GM19240 (cell line): ENCODE measurements around the gene PFKFB4.
"Not testable (repeated sequence)": the region's sequence is repeated elsewhere in the genome, so short reads cannot be mapped to it uniquely, and the experiment has no call there.

Experiments used
- DNase-seq: peaks from one replicate; pipeline ENCODE4 v3.0.0; 2011; ENCODE audit warnings: low spot score; ENCODE audit not compliant: insufficient read length

The PFKFB4 gene

DNA sequence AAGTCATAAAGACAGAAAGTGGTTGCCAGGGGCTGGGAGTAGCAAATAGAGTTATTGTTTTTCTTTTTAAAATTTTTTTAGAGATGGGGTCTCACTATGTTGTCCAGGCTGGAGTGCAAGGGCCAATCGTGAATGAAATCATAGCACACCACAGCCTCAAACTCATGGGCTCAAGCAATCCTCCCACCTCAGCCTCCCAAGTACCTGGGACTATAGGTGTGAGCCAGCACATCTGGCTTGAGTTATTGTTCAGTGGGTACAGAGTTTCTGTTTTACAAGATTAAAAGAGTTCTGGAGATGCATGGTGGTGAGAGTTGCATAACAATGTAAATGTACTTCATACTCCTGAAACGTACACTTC is 23.6 kb downstream of the PFKFB4 start:
- no peak for DNase-seq

DNA sequence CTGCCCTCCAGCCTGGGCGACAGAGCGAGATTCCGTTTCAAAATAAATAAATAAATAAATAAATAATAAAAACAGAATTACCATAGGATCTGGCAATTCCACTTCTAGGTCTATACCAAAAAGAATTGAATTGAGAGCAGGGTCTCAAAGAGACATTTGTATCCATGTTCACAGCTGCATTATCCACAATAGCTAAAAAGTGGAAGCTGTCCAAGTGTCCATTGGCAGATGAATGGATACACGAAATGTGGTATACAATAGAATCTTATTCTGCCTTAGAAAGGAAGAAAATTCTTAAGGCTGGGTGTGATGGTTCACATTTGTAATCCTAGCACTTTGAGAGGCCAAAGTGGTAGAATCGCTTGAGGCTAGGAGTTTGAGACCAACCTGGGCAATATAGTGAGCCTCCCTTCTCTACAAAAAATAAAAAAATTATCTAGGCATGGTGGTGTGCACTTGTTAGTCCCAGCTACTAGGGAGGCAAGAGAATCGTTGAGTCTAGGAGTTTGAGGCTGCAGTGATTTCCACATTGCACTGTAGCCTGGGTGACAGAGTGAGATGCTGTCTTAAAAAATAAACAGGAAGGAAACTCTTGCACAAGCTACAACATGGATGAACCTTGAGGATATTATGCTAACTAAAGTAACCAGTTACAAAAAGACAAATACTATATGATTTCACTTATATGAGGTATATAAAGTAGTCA is 24.2 kb downstream of the PFKFB4 start:
- no peak for DNase-seq

DNA sequence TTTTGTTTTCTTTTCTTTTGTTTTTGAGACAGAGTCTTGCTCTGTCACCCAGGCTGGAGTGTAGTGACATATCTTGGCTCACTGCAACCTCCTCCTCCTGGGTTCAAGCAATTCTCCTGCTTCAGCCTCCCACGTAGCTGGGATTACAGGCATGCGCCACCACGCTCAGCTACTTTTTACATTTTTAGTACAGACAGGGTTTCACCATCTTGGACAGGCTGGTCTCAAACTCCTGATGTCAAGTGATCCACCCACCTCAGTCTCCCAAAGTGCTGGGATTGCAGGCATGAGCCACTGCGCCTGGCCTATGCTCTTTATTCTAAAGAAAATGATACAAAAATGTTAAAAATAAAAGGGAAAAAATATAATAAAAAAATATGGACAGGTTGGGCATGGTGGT is 25.9 kb downstream of the PFKFB4 start:
- not testable (repeated sequence) for DNase-seq

DNA sequence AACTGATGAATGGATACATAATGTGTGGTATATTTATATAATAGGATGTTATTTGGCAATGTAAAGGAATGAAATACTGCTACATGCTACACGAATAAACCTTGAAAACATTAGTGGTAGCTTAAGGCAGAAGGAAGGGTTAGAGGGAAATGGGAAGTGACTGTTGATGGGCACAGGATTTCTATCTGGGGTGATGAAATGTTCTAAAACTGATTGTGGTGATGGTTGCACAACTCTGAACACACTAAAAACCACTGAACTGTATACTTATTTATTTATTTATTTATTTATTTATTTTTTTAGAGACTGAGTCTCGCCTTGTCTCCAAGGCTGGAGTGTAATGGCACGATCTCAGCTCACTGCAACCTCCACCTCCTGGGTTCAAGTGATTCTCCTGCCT is 27.8 kb downstream of the PFKFB4 start:
- no peak for DNase-seq

DNA sequence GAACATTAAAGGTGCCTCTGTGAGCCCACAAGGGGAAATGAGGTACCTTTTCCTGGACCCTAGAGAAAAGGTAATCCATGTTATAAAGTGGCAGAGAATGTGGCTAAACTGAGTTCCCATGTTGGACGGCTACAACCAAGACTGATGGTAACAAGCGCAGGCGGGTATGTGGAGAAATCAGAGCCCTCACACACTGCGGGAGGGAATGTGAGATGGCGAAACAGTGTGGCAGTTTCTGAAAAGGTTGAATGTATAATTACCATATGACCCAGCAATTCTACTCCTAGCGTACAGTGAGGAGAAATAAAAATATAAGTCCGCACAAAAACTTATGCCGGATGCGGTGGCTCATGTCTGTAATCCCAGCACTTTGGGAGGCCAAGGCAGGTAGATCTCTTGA is 28.6 kb downstream of the PFKFB4 start:
- DNase-seq: no peak

DNA sequence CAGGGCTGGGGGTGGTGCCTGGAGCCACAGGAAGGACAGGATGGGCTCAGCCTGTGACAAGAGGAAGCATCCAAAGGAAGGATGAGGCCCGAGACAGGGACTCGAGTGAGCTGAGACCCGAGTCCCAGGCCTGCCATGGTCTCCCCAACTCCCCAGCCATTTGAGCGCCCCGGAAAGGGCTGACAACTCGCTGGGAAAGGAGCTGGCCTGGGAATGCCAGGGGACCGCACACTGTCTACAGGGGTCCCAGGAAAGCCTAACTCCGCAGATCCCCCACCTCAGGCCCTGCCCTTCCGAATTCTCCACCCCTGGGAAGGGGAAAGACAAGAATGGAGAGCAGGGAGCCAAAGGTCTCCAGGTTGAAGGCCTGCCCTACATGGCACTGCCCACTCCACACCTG is 31.6 kb downstream of the PFKFB4 start:
- no peak for DNase-seq

DNA sequence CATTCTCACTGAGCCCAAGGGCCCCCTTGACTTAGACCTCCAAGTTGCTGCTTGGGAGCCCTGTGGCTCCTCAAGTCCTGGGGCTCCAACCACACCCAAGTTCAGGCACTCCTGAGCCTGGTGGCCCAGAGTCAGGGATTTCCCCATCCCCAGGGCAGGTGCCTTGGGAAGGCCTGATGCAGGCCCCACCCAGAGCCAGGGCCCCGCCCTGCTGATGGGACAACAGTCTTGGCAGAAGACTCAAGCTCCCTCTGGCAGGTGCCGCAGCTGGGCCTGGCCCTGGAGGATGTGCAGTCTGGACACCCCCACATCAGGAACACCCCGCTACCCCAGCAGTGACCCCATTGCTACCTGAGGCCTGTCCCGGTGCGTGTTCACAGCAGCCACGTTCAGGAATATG is 35.0 kb downstream of the PFKFB4 start:
- DNase-seq: no peak

DNA sequence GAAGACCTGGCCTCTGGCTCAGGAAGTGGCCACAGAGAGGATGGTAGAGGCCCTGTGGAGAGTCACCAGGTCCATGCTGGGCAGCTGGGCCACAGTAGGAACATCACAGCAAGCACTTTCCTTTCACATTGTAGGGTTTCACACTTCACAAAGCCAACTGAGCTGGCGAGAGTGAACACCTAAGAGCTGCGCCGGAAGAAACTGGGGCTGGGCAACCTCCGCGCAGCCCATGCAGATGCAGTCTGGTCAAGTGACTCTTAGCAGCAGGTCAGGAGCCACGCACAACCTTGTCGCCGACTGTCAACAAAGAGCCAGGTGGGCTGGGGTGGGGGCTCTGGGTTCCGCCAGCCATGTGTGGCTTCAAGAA is 37.3 kb downstream of the PFKFB4 start:
- no peak for DNase-seq

DNA sequence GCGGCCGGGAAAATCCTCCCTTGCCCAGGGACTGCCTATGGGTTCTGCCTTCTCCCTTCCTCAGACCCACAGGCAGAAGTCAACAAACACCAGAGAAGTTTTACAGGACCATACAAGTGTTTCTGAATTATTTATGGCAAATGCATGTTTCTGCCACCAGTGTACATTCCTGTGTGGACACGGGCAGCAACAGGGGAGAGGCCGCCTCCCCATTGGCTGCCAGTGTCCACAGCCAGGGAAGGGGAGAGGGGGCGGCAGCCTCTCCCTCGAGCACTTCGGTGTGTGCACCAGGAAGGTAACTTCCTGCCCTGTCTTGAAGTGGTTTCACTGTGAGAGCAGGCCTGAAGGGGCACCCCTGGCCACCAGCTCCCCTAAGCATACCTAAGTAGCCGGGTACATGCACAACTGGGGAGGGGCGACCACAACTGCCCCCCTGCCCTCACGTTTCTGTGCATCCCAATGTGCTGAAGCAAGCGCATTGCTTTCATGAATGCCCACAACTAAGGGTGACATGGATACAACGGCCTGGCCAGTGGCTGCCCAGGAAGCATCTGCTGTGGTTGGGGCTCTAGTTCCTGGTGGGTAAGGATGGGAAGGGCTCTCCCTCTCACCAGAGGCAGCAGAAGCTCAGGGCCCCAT is 37.8 kb downstream of the PFKFB4 start:
- DNase-seq: no peak

DNA sequence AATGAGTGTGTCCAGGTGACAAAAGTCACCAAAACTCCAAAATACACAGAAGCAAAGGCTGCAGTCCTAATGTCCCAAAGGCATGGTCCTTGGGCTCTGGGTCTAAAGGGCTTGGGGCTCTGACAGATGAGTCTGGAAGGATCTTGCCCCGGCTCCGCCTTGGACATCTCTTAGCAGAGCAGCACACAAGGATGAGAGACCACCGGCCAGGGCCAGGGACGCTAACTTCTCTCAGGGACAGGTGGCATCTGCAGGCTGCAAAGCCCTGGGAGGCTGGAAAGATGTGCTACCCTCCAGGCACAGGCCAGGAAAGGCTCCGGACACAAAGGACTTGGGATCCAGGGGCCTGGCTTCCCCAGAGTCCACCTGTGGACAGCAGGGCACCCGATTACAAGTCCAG is 38.5 kb downstream of the PFKFB4 start:
- DNase-seq: no peak

DNA sequence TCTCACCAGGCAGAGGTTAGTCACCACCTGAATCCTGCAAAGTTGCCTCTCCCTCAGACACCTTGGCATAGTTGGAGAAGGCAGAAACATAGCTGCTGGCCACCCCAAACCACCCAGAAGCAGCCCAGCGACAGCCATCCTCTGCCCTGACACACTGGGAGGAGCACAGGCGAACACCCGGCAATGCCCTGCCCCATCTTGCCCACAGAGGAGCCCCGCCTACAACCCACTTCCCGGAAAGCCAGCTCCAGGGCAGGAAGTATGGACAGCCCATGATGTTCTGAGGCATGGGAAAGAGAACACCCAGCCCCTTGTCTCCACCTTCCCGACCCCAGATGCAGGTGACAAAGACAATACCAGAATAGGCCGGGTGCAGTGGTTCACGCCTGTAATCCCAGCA is 40.0 kb downstream of the PFKFB4 start:
- no peak for DNase-seq

DNA sequence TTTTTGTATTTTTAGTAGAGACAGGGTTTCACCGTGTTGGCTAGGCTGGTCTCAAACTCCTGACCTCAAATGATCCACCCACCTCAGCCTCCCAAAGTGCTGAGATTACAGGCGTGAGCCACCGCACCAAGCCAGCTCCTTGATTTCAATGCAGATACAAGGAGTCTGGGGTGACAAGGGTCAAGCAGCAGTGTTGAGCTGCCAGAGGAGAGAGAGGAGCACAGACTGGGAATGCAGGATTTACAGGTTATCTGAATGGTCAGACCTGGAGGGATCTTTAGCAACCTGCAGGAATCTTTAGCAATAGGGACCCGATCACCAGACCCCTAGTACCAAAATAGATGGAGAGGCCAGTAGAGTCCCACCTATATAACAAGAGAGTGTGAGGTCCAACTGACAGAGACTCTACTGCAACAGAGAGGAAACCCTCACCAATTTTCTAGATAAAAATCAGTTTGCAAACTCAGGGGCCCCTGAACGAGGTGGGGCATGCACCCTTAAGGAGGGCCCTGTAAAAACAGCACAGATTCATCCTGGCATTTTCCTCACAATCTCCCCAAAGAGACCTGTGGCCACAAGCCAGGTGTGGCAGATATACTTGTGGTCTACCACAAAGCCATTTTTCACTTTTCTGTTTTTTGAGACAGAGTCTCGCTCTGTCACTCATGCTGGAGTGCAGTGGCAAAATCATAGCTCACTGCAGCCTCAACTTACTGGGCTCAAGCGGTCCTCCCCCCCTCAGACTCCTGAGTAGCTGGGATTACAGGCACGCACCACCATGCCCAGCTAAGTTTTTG is 42.0 kb downstream of the PFKFB4 start:
- DNase-seq: no peak

DNA sequence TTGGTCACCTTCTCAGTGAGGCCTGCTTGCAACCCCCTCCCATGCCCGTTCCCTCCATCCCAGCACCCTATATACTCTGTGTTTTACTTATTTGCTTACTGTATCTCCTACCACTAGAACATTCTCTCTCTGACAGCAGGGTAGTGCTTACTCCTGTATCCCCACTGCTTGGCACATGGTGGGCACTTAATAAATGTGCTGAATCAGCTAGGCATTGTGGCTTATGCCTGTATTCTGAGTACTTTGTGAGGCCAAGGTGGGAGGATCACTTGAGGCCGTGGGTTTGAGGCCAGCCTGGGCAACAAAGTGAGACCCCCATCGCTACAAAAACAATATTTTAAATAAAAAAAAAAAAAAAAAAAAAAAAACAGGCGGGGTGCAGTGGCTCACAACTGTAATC is 45.1 kb downstream of the PFKFB4 start:
- DNase-seq: no peak

DNA sequence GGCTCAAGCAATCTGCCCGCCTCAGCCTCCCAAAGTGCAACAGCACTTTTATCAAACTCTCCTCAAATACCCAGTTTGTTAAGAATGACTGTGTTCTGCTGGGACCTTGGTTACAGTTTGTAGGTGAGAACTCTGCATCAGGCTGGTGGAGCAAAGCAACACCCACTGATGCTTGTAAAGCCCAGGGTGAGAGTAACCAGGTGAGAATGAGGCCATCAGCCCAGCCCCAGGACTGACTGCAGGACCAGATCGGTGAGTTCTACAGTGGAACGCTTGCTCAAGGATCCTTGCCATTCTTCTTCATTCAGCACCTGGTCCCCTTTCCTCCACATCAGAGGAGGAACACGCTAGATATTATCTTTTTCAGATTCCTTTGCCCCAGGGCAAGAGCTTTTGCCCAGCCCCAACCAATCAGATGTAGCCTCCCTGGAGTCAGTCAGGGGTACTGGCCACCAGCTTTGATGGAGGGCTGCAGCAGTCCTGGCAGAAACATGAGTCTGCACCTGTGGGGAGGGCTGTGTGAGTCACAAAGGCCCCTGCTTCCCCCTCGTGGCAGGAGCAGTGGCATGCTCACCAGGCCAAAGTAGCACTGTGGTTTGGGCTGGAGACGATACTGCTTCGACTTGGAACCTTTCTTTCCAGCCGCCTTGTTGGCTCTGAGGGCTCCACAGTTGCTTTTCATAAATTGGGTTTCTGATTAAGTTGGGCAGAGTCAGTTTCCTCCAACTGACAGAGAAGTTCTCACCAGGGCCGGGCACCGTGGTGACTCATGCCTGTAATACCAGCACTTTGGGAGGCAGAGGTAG is 49.1 kb downstream of the PFKFB4 start:
- DNase-seq: peak; percentile 74

DNA sequence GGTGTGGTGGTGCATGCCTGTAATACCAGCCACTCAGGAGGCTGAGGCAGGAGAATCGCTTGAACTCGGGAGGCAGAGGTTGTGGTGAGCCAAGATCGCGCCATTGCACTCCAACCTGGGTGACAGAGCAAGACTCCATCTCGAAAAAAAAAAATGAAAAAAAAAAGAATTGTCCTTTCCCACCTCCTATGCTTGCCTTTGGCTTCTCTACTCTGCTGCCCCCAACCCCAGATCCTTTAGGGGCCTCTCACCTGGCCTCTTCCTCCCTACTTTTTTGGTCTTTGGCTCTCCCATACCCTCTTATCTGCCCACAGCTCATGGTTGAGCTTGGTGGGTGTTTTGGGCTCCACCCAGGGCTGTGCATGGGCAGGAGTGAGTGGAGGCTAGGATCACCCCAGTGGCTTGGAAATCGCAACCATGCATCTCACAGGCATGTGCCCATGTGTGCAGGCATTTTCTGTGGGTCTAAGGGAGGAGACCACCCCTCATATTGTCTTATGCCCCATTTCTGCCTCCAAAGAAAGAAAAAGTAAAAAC is 50.6 kb downstream of the PFKFB4 start:
- DNase-seq: no peak

DNA sequence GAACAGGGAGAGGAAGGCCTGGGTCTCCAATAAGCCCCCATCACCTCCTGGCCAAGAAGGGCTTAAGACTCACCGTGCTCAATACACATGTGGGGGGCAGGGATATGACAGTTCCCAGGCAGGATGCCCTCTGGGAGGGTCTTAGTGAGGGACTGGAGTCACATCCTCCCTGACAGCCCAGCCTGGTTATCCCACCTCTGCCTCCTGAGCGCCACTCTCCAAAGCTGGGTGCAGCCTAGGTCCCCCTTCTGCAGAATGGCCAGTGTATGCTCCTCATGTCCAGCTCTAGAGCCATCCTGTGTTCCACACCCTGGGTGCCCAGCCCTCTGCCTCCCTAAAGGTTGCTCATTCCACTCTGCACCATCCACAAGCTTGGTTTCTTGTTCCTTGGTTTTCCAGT is 51.5 kb downstream of the PFKFB4 start:
- DNase-seq: no peak

DNA sequence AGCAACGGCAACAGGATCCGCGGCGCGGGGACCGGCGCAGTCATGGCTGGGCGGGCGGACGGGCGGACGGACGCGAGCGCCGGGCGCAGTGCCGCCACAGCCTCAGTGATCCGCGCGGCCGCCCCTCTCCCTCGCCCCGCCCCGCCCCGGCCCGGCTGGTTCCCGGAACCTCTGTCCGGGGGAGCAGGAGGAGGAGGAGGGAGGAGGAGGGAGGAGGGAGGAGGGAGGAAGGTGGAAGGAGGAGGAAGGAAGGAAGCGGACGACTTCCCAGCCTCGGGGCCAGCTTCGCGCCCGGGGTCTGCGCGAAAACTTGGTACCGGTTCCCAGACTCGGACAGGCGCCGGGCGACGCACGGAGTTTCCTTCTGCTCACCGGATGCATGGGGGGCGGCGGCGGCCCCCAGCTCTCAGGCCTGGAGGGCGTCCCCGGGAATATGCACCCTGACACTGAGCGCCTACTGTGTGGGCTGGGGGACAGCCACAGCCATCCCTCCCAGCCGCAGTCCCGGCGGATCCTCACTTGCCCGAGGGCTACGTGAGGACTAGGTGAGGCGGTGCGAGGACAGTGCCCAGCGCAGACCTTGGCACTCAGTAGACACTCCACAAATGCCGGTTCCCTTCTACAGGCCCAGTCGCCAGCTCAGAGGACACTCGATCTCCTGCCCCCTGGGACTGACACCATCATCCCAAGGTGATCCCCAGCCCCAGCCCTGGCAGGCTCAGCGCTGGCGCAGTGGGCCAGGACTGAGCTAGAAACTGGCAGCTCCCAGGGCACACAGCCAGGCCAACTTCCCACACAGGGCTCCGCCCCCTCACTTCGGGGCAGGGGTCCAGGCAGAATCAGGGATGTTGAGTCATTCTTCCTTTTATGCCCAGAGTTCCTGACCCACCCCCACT is 52.3 kb downstream of the PFKFB4 start, which contains the start of gene SHISA5:
Gene SHISA5 (minus strand): TSS at position 124 of the 896 bp plus-strand sequence. CDS start 80 bp downstream, at position 44.
- no peak for DNase-seq

DNA sequence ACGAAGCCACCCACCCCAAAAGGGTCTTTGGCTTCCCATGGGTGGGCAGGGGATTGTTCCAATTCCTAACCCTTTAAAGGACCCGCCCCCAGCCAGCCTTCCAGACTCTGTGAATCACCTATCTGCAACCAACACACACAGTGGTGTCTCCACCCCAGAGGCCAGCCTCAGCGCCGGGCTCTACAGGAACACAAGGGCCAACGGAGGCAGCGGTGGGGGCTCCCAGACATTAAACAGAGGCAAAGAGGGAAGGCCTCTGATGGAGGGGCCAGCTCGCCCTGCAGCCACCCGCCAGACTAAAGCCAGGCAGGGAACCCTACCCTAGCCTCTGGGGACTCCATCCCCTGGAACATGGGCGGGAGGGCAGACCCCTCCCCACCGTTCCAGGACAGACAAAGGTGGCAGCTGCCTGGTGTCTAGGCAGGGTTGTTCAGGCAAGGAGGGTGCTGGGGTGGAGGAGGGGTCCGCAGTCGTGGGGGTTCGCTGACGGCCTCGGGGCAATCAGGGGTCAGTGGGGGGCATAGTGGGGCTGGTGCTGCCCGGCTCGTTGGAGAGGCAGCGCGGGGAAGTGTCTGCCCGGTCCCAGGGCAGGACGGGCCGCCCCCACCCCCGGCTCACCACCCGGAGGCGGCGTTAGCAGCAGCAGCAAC is 53.1 kb downstream of the PFKFB4 start:
- no peak for DNase-seq

DNA sequence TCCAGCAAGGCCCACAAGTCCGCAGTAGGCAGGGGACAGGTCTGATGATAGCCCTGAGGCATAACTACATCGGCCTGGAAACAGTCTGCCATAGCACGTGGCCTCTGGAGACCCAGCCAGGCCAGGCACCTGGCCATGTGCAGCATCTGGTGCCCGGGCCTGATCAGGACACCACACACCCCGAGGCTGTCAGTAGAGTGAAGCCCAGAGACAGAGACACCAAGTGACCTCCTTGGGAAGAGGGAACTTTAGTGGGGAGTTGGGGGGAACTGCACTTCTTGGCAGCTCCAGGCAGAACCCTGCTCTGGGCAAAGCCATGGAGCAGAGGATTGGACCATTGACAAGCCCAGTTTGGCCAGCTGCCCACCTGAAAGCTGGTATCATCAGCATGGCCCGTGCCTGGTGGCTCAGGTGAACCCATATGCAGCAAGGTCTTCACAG is 53.9 kb downstream of the PFKFB4 start:
- no peak for DNase-seq

DNA sequence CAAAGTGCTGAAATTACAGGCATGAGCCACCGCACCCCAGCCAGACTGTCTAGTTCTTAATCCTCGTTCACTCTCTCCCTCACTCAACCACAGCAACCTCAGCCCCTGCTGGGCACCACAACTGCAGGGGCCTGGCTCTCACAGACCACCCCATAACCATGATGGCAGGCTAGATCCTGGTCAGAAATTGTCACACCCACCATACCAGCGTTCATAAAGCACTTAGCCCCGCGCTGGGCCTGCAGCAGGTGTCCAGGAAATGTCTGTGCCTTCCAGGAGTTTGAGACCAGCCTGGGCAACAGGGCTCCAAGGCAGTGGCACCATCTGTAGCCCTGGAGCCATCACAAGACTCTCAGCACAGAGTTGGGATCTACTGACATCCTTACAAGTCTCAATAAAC is 54.5 kb downstream of the PFKFB4 start:
- no peak for DNase-seq
